ENCODE data around the gene ANKRD18A.

- TF ChIP-seq TAF1 (IDR thresholded peaks at IDR 0.05; ENCODE audit: borderline replicate concordance, low read depth, low read length) (no peak), POLR2A (IDR thresholded peaks at IDR 0.05; ENCODE audit: low read depth, low read length) (no peak), POLR2AphosphoS5 (IDR thresholded peaks at IDR 0.05; ENCODE audit: low read depth, low read length) (no peak)
Observed at GRCh38 chr9:38650564-38650963, 30.2 kb upstream of the ANKRD18A start.
